GM12874 (cell line): ENCODE measurements around the gene ARHGEF1.

Source experiments
- TF ChIP-seq, protein P1 (sequence below): IDR thresholded peaks from 2 replicates; pipeline ENCODE4 v1.5.1; 2011; ENCODE audit warnings: low read depth, mild to moderate bottlenecking, control low read depth, low read length, moderate library complexity; ENCODE audit not compliant: insufficient read depth

The ARHGEF1 gene

DNA sequence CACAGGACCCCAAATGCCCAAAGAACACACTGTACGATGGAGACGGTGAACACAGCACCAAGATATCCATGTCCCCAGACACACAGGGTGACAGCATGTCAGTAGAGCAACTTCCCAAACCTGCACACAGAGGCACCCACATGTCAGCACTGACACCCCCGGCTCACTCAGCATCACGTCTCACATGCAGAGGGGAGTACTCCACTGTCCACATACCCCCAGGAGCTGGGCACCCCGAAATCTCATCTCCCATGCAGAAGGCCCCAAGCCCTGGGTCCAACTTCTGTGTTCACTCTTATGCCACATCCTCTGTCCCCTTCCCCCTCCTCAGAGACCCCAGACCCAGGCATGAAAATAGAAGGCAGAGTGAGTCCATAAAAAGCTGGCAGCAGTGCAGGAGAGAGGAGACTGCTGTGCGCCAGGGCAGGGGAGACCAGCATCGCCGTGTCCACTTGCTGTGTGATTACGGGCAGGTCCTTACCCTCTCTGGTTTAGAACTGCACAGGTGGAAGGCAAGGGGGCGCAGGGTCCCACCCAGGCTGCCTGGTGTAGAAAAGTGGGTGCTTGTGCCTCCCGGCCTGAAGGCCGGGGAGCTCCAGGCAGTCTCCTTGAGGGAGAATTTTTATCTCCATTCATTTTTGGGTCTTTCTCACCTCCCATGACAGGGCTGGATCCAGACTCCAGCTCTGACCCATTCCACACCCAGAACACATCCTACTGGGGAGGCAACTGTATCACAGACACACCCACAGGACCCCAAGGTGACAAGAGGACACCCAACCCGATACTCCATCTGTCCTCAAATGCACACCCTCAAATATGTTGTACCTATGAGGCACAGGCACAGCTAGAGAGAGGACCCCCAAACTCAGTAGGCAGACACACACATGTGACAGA is 28.3 kb downstream of the ARHGEF1 start:
- TF ChIP-seq, protein P1, sequence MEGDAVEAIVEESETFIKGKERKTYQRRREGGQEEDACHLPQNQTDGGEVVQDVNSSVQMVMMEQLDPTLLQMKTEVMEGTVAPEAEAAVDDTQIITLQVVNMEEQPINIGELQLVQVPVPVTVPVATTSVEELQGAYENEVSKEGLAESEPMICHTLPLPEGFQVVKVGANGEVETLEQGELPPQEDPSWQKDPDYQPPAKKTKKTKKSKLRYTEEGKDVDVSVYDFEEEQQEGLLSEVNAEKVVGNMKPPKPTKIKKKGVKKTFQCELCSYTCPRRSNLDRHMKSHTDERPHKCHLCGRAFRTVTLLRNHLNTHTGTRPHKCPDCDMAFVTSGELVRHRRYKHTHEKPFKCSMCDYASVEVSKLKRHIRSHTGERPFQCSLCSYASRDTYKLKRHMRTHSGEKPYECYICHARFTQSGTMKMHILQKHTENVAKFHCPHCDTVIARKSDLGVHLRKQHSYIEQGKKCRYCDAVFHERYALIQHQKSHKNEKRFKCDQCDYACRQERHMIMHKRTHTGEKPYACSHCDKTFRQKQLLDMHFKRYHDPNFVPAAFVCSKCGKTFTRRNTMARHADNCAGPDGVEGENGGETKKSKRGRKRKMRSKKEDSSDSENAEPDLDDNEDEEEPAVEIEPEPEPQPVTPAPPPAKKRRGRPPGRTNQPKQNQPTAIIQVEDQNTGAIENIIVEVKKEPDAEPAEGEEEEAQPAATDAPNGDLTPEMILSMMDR: no peak

DNA sequence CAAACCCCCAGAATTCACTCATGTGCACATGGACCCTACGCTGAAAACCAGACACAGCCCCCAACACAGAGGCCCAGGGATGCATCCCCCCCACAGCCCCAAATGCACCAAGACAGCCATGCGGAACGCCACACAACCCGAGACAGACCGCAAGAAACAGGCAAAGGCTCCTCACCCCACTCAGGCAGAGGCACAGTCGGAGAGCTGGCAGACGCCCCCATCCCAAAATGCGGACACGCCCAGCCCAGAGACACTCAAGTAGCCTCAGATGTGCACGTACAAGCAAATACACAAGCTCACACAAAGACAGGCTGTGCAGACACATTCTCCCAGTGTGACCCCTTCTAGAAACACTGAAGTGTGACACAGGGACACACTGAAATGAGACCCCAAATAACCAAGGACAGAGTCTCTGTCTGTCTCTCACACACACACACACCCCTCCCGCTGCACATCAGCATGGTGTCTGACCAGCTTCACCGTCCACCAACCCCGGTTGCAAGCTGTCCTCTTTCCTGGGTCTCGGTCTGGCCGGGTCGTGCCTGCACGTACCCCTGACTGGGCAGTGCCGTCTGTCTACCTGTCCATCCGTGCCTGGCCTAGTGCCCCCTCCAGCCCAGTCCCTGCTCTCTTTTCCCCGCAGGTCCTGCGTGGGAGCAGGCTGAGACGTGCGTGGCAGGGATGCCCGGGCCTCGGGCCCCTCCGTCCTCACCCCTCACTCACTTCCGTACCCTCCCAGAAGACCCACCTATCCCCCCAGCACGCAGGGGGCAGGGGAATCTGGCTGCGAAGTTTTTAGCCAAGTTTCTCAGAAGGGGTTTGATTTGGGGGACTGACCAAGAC is 29.1 kb downstream of the ARHGEF1 start:
- TF ChIP-seq, protein P1: no peak

DNA sequence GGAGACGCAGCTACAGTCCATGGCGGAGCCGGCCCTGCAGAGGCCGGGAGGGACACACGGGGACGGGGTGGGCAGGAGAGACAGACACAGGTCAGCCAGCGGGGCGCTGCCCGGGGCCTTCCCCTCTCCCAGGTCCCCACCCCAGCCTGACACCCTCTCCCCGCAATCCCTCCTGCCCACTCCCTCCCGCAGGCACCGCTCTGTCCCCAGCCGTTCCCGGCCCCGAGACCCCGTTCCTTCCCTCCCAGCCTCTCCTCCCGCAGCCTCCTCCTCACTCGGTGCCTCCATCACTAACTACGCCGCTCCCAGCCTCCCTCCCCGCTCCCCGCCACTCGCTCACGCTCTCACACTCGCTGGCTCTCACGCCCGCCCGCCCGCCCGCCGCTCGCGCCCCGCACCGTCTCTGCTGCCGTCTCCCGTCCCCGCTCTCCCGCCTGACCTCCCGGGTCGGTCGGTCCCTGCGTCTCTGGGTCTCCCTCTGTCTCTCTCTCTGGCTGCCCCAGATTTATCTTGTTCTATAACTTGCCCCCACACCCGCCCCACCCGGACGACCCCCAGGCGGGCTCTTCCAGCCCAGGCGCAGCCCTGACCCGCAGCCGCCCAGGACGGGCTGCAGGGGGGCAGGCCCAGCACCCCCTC is 30.0 kb downstream of the ARHGEF1 start:
- TF ChIP-seq, protein P1: no peak

DNA sequence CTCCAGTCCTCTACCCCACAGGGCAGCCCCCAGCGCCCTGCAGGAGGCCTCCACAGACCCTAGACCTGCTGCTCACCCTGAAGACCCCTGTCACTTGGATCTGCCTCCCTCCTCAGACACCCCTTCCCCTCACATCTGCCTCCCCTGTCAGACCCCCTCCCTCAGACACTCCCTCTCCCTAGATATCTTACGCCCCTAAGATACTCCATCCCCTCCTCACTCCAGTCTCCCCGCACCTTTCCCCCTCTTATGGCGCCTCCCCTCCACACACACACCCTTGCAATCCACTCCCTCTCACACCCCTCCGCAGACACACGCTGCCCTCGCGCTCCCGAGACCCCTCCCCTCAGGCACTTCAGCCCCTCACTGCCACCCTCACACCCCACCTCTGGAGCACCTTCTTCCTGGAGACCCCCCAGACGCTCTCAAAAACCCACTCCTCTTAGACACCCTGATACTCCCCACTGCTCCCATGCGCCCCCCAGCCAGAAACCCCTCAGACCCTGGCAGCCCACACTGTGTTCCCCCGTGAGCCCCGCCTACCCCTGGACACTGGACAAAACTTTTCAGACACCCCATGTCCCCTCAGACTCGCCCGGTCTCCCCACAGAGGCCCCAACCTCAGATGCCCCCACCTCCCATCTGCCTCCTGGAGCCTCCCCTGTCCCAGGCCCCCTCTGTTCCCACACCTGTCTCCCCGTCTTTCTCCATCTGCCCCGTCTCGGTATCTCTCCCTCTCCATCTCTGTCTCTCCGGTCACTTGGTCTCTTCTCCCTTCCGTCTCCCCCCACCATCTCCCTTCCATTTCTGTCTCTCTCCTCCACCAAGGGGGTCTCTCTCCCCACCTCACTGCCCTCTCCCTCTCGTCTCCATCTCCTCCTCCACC is 30.8 kb downstream of the ARHGEF1 start:
- TF ChIP-seq, protein P1: no peak

DNA sequence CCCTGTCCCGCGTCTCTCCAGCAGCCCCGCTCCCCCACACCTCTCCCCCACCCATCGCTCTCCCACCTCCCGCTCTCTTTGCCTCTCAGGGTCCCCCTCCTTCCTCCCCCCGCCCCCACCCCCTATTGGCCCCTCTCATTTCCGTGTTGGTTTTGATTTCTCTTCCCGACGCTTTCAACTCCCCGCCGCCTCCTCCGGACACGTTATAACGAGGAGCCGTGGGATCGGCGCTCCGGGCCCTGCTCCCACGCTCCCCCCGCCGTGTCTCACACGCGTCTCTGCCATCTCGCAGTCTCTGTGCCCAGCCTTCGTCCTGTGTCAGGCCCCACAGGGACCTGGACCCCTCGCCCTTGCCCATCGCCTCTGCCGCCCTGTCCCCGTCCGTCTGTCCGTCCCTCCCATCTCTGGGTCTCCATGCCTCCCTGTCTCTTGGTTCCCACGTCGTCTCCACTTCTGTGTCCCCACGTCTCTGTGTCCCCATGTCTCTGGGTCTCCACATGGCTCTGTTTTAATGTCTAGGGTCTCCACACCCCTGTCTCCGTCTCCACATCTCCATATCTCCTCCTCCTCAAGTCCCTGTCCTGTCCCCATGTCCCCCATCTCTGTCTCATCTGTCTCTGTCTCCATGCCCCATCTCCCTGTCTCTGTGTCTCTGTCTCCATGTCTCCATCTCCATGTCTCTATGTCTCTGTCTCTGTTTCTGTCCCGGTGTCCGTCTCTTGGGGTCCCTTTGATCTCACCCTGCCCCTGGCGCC is 32.2 kb downstream of the ARHGEF1 start:
- TF ChIP-seq, protein P1: no peak

DNA sequence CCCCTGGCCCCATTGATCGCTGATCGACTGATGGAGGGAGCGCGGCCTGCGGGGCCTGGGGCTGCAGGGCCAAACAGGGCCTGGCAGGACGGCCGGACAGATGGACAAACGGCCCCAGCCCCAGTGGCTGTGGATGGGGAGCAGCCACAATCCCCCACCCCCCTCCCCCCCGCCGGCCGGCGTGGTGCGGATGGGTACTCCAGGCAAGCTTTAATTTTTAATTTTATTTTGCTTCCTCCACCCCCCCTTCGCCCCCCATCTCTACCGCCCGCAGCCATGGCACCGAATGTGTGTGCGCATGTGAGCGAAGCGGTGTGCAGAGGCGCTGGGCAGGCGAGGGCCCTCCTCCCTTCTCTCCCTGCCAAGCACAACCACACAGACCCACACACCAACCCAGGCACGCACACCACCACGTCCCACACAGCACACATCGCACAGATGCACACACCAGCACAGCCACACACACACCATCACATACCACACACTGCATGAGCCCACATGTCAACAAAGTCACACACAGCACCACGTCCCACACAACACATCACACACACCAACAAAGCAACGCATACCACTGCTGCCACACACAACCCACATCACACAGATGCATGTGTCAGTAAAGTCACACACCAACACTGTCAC is 32.9 kb downstream of the ARHGEF1 start:
- TF ChIP-seq, protein P1: no peak
